RWPE2 (cell line): ENCODE measurements around the gene MT1M.
"Not testable (repeated sequence)": the region's sequence is repeated elsewhere in the genome, so short reads cannot be mapped to it uniquely, and the experiment has no call there.

Source experiments
- ATAC-seq: fragments of 200-7000 bp; cut with Tn5 transposase; 3 replicates; pipeline ENCODE4 v1.9.1; 2021; ENCODE audit warnings: low read depth
- DNase-seq: peaks from one replicate; pipeline ENCODE4 v3.0.0-alpha.2; 2020; ENCODE audit warnings: low spot score
- H3K27ac ChIP-seq: fragments of 450-650 bp; 2 replicates; pipeline ENCODE4 v1.5.1; 2017; ENCODE audit warnings: mild to moderate bottlenecking; ENCODE audit not compliant: poor library complexity, severe bottlenecking
- H3K27me3 ChIP-seq: fragments of 250-450 bp; sonication (Bioruptor Pico); 2 replicates; pipeline ENCODE4 v1.5.1; 2021; ENCODE audit warnings: mild to moderate bottlenecking, moderate library complexity; ENCODE audit not compliant: insufficient read depth, poor library complexity, severe bottlenecking
- H3K36me3 ChIP-seq: fragments of 250-450 bp; sonication (Bioruptor Pico); 2 replicates; pipeline ENCODE4 v1.5.1; 2020; ENCODE audit warnings: low read depth, mild to moderate bottlenecking, moderate library complexity
- H3K4me1 ChIP-seq: fragments of 250-450 bp; sonication (Bioruptor Pico); 2 replicates; pipeline ENCODE4 v1.5.1; 2021; ENCODE audit warnings: mild to moderate bottlenecking, moderate library complexity; ENCODE audit not compliant: insufficient read depth, poor library complexity, severe bottlenecking
- H3K4me3 ChIP-seq: fragments of 250-450 bp; sonication (Bioruptor Pico); 2 replicates; pipeline ENCODE4 v1.5.1; 2021; ENCODE audit warnings: mild to moderate bottlenecking, moderate library complexity; ENCODE audit not compliant: severe bottlenecking
- H3K9me3 ChIP-seq: fragments of 250-450 bp; sonication (Bioruptor Pico); 2 replicates; pipeline ENCODE4 v1.5.1; 2021; ENCODE audit warnings: mild to moderate bottlenecking, moderate library complexity; ENCODE audit not compliant: severe bottlenecking
- CTCF ChIP-seq: fragments of 450-650 bp; IDR thresholded peaks from one replicate; pipeline ENCODE4 v1.5.1; 2017; ENCODE audit warnings: mild to moderate bottlenecking, moderate library complexity; ENCODE audit not compliant: poor library complexity, severe bottlenecking

Gene MT1M

GRCh38 chr16:56669840-56670619, 37.6 kb downstream of the MT1M start:
- Histone ChIP-seq H3K27me3 (no peaks in the 10 kb centered on the region), H3K4me1 (peaks cover 2% of the 10 kb centered on the region), H3K9me3 (no peaks in the 10 kb centered on the region), H3K4me3 (no peak overlapping the region), H3K27ac (no peak overlapping the region), H3K36me3 (no peaks in the 10 kb centered on the region)
- no peak for DNase-seq
- no peak for TF ChIP-seq CTCF
- ATAC-seq, result no peak

GRCh38 chr16:56670620-56670934, 38.1 kb downstream of the MT1M start:
- H3K9me3 ChIP-seq, result no peaks in the 10 kb centered on the region
- DNase-seq (no peak), ATAC-seq (no peak)
- no peaks in the 10 kb centered on the region for H3K27me3 ChIP-seq
- no peak overlapping the region for H3K4me3 ChIP-seq
- H3K27ac ChIP-seq, result no peak overlapping the region
- no peaks in the 10 kb centered on the region for H3K36me3 ChIP-seq
- no peak for TF ChIP-seq CTCF
- peaks cover 2% of the 10 kb centered on the region for H3K4me1 ChIP-seq

- H3K4me1 ChIP-seq, H3K27me3 ChIP-seq, DNase-seq, H3K4me3 ChIP-seq, H3K36me3 ChIP-seq, H3K27ac ChIP-seq, H3K9me3 ChIP-seq: not testable (repeated sequence)
- peak; percentile 24; the same call in 2 of the 3 replicates for ATAC-seq
Measured at GRCh38 chr16:56671691-56672090, 39.2 kb downstream of the MT1M start.

- not testable (repeated sequence) for H3K9me3 ChIP-seq, DNase-seq, H3K27me3 ChIP-seq, H3K36me3 ChIP-seq, H3K4me3 ChIP-seq, H3K4me1 ChIP-seq, H3K27ac ChIP-seq, ATAC-seq
Measured at GRCh38 chr16:56672171-56672570, 39.7 kb downstream of the MT1M start.

GRCh38 chr16:56672761-56673536, 40.5 kb downstream of the MT1M start:
- Histone ChIP-seq H3K9me3 (no peaks in the 10 kb centered on the region), H3K27ac (no peak overlapping the region), H3K4me1 (peaks cover 2% of the 10 kb centered on the region), H3K27me3 (no peaks in the 10 kb centered on the region), H3K4me3 (no peak overlapping the region), H3K36me3 (no peaks in the 10 kb centered on the region)
- no peak for DNase-seq
- peak; percentile 17; the same call in 1 of the 3 replicates for ATAC-seq
- no peak for TF ChIP-seq CTCF
